Activated naive CD4-positive, alpha-beta T cell treated with anti-CD3 and anti-CD28 coated beads, Interleukin-2, amount 50 U/mL, for 24 hours (primary cell): ENCODE data around the gene CEL.

Source experiments
- H3K27ac Mint-ChIP-seq: one replicate; pipeline ENCODE4 v1.8.0; 2021; ENCODE audit warnings: mild to moderate bottlenecking, mixed read lengths
- H3K27me3 Mint-ChIP-seq: one replicate; pipeline ENCODE4 v1.8.0; 2021; ENCODE audit warnings: mixed read lengths
- H3K36me3 Mint-ChIP-seq: one replicate; pipeline ENCODE4 v1.8.0; 2021; ENCODE audit warnings: mixed read lengths
- H3K4me1 Mint-ChIP-seq: one replicate; pipeline ENCODE4 v1.8.0; 2021; ENCODE audit warnings: mixed read lengths
- H3K4me3 Mint-ChIP-seq: one replicate; pipeline ENCODE4 v1.8.0; 2021; ENCODE audit warnings: mild to moderate bottlenecking, mixed read lengths
- H3K9me3 Mint-ChIP-seq: one replicate; pipeline ENCODE4 v1.8.0; 2021; ENCODE audit warnings: mixed read lengths

CEL gene

GRCh38 chr9:133108794-133109641 is 47.2 kb downstream of the CEL start:
- Mint-ChIP-seq H3K27ac (no peak overlapping the region), H3K27me3 (no peaks in the 10 kb centered on the region), H3K4me1 (peaks cover 8% of the 10 kb centered on the region), H3K4me3 (no peak overlapping the region), H3K9me3 (no peaks in the 10 kb centered on the region), H3K36me3 (peaks cover 9% of the 10 kb centered on the region)

GRCh38 chr9:133109931-133110650 is 48.3 kb downstream of the CEL start:
- H3K27me3 Mint-ChIP-seq = no peaks in the 10 kb centered on the region
- H3K4me1 Mint-ChIP-seq = peaks cover 18% of the 10 kb centered on the region
- H3K36me3 Mint-ChIP-seq = peaks cover 9% of the 10 kb centered on the region
- no peaks in the 10 kb centered on the region for H3K9me3 Mint-ChIP-seq
- no peak overlapping the region for H3K4me3 Mint-ChIP-seq
- peak overlapping the region; percentile 41 for H3K27ac Mint-ChIP-seq

GRCh38 chr9:133111808-133112662 is 50.3 kb downstream of the CEL start:
- no peaks in the 10 kb centered on the region for H3K27me3 Mint-ChIP-seq
- H3K4me3 Mint-ChIP-seq = no peak overlapping the region
- H3K36me3 Mint-ChIP-seq = peaks cover 6% of the 10 kb centered on the region
- H3K9me3 Mint-ChIP-seq = no peaks in the 10 kb centered on the region
- peaks cover 31% of the 10 kb centered on the region for H3K4me1 Mint-ChIP-seq
- H3K27ac Mint-ChIP-seq = no peak overlapping the region

- Mint-ChIP-seq H3K9me3 (no peaks in the 10 kb centered on the region), H3K36me3 (peaks cover 6% of the 10 kb centered on the region), H3K4me3 (no peak overlapping the region)
Observed at GRCh38 chr9:133112663-133113026, 50.9 kb downstream of the CEL start.

GRCh38 chr9:133113163-133113948 is 51.6 kb downstream of the CEL start:
- Mint-ChIP-seq H3K27me3 (no peaks in the 10 kb centered on the region), H3K4me3 (no peak overlapping the region), H3K9me3 (no peaks in the 10 kb centered on the region), H3K27ac (peak overlapping the region; percentile 84), H3K36me3 (peaks cover 6% of the 10 kb centered on the region), H3K4me1 (peaks cover 41% of the 10 kb centered on the region)

More at GRCh38 chr9:133112663-133113026, 50.9 kb downstream of the CEL start:
- peaks cover 36% of the 10 kb centered on the region for H3K4me1 Mint-ChIP-seq
- no peak overlapping the region for H3K27ac Mint-ChIP-seq
- H3K27me3 Mint-ChIP-seq = no peaks in the 10 kb centered on the region

- H3K9me3 Mint-ChIP-seq = no peaks in the 10 kb centered on the region
- peaks cover 6% of the 10 kb centered on the region for H3K36me3 Mint-ChIP-seq
- H3K27ac Mint-ChIP-seq = no peak overlapping the region
- H3K4me1 Mint-ChIP-seq = peaks cover 48% of the 10 kb centered on the region
- H3K27me3 Mint-ChIP-seq = no peaks in the 10 kb centered on the region
- H3K4me3 Mint-ChIP-seq = peak overlapping the region; percentile 11
Observed at GRCh38 chr9:133113949-133114885, 52.4 kb downstream of the CEL start.

GRCh38 chr9:133114886-133115603 is 53.3 kb downstream of the CEL start:
- H3K36me3 Mint-ChIP-seq = peaks cover 3% of the 10 kb centered on the region
- no peak overlapping the region for H3K27ac Mint-ChIP-seq
- H3K4me1 Mint-ChIP-seq = peaks cover 50% of the 10 kb centered on the region
- H3K9me3 Mint-ChIP-seq = no peaks in the 10 kb centered on the region
- H3K4me3 Mint-ChIP-seq = peak overlapping the region; percentile 11
- no peaks in the 10 kb centered on the region for H3K27me3 Mint-ChIP-seq

GRCh38 chr9:133115604-133116345 is 54.0 kb downstream of the CEL start:
- no peaks in the 10 kb centered on the region for H3K9me3 Mint-ChIP-seq
- no peaks in the 10 kb centered on the region for H3K36me3 Mint-ChIP-seq
- H3K4me1 Mint-ChIP-seq = peaks cover 55% of the 10 kb centered on the region
- peak overlapping the region; percentile 41 for H3K27ac Mint-ChIP-seq
- no peaks in the 10 kb centered on the region for H3K27me3 Mint-ChIP-seq
- H3K4me3 Mint-ChIP-seq = peak overlapping the region; percentile 5

- H3K27me3 Mint-ChIP-seq = no peaks in the 10 kb centered on the region
- H3K9me3 Mint-ChIP-seq = no peaks in the 10 kb centered on the region
- H3K4me3 Mint-ChIP-seq = no peak overlapping the region
- peaks cover 57% of the 10 kb centered on the region for H3K4me1 Mint-ChIP-seq
- H3K36me3 Mint-ChIP-seq = no peaks in the 10 kb centered on the region
- H3K27ac Mint-ChIP-seq = no peak overlapping the region
Observed at GRCh38 chr9:133116346-133117231, 54.8 kb downstream of the CEL start.

GRCh38 chr9:133117271-133118178 is 55.7 kb downstream of the CEL start:
- H3K36me3 Mint-ChIP-seq = no peaks in the 10 kb centered on the region
- no peaks in the 10 kb centered on the region for H3K9me3 Mint-ChIP-seq
- peak overlapping the region; percentile 68 for H3K27ac Mint-ChIP-seq
- H3K4me1 Mint-ChIP-seq = peaks cover 62% of the 10 kb centered on the region
- no peaks in the 10 kb centered on the region for H3K27me3 Mint-ChIP-seq
- H3K4me3 Mint-ChIP-seq = no peak overlapping the region

GRCh38 chr9:133118179-133118520 is 56.4 kb downstream of the CEL start:
- Mint-ChIP-seq H3K27ac (no peak overlapping the region), H3K4me1 (peaks cover 62% of the 10 kb centered on the region), H3K9me3 (no peaks in the 10 kb centered on the region), H3K27me3 (no peaks in the 10 kb centered on the region), H3K4me3 (no peak overlapping the region), H3K36me3 (no peaks in the 10 kb centered on the region)

- Mint-ChIP-seq H3K27ac (no peak overlapping the region), H3K4me1 (peaks cover 58% of the 10 kb centered on the region), H3K9me3 (no peaks in the 10 kb centered on the region), H3K4me3 (peak overlapping the region; percentile 63), H3K36me3 (no peaks in the 10 kb centered on the region), H3K27me3 (no peaks in the 10 kb centered on the region)
Observed at GRCh38 chr9:133118568-133118967, 56.8 kb downstream of the CEL start.
